Stimulated activated CD8-positive, alpha-beta memory T cell treated with anti-CD3 and anti-CD28 coated beads, Interleukin-7, amount 100 ng/mL, for 1 hour (primary cell): ENCODE data around the gene TTI1.
A peak's percentile ranks its signal among the peaks of the same experiment; 100 is the strongest.

Experiments
- DNase-seq, 2 donors: peaks; one replicate each; pipeline ENCODE4 v3.0.0-alpha.2; 2020; ENCODE audit warnings: low read depth in 2 of 2

TTI1 gene

DNA sequence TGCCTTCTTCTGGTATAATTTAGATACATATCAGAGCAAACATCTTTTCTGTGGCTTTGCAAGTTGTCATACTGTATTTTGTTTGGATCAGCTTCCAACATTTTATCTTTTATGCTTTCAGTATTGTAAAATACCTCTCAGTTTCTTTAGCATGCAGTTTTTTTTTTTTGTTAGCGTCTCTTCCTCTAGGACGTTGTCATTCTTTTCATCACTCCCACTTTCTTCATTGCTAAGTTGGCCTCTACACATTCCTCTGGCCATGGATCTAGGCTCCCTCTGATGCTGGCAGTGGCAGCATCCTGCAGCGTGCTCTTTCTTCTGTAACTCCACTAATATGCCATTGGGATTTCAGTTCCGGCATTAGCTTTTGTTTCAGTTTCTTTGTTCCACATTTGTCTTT, 22.0 kb upstream of the TTI1 start:
- no peak for DNase-seq

DNA sequence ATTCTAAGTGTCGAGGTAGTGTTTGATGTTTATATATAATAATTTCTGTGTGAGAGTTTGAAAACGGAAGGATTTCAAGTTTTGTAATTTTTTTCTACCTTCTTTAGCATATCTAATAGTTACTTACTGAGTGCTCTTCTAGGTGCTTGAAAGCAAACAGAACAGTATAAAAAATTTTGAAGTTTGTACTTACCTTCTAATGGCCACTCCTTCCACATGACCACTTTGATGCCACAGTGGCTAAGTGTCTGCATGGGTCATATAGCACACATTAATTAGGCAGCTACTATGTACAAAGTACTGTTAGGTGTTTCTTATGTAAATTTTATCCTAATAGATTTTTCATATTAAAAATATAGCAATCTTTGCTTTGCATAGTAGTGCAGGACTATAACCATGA, 21.4 kb upstream of the TTI1 start:
- no peak for DNase-seq

DNA sequence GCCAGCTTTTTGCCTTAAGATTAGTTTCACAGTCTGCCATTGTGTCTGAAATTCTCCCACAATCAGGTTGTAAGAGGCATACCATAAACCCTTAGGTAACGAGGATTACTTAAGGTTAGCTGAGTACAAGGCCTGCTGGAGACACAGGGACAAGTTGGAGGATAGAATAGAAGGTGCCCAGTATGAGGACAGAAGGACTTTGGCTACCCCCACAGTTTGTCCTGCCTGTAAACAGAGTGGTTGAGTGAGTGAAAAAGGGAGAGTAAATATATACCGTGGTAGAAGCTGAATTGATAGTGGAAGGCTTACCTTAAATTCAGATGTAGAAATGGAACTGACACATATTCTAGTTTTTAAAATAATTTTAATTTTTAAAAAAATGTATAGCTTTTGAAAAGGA, 19.6 kb upstream of the TTI1 start:
- DNase-seq = no peak

DNA sequence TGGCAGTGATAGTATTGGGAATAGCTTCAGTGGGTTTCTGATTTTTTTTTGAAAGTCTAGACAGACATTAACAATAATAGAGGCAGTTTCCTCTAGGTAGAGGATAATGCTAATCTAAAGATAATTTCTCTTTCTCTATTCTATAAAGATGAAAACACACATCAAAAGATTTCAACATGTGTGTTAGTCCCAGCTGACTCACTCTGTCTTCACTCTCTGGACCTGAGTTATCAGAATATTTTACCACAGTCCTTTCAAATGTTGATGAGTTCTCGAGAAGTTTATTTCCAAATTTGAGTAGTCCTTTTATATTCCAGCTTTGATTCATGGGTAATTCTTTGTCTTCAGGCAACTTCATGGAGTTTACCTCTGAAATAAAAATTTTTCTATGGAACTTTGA, 17.4 kb upstream of the TTI1 start:
- DNase-seq = no peak

DNA sequence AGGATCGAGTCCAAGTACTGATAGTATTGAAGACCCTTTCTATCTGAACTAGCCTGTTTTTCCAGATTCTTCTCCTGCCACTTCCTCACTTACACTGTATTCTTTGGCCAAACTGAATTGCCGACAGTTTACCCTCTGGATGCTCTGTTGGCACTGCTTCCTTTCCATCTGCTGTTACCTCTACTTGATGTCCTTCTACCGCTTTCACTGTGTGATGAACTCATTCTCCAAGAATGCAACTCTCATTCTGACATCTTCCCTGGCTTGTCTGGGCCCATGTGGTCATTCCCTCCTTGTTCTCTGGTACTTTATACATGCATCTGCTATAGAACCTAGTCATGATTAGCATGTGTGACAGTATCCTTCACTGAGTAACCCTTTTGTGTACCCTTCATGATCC, 16.5 kb upstream of the TTI1 start:
- DNase-seq = no peak

DNA sequence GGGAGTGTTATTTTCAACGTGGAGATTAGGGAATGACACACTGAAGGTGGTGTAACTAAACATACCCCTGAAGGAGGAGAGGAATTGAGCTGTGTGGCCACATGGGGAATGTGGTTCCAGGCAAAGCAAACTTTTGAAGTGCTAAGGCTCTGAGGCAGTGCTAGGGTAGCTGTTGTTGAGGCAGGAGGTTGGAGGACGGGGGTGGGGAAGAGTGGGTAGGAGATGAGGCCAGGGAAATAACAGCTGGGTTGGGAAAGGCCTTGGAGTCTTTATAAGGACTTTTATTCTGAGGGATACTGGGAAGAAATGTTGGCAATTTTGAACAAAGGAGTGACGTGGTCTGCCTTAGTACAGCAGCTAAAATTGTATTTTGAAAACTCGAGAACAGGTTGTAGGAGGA, 13.3 kb upstream of the TTI1 start:
- DNase-seq = no peak

DNA sequence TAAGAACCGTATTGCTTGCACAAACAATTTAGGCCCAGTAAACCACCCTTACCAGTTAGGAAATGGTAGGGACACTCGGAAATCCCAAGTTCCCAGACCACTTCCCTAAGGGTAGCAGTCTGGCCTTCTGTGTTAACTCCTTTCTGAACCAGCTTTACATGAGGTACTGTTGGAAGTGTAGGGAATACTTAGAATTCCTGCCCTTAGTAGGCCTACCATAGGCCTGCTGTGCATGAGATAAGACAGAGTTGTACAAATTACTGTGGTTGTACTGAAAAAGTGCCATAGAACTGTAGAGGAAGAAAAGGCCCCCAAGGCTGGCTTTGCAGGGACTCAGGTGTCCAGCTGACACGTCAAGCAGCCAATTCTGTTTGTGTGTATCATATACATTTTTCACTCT, 11.4 kb upstream of the TTI1 start:
- no peak for DNase-seq

DNA sequence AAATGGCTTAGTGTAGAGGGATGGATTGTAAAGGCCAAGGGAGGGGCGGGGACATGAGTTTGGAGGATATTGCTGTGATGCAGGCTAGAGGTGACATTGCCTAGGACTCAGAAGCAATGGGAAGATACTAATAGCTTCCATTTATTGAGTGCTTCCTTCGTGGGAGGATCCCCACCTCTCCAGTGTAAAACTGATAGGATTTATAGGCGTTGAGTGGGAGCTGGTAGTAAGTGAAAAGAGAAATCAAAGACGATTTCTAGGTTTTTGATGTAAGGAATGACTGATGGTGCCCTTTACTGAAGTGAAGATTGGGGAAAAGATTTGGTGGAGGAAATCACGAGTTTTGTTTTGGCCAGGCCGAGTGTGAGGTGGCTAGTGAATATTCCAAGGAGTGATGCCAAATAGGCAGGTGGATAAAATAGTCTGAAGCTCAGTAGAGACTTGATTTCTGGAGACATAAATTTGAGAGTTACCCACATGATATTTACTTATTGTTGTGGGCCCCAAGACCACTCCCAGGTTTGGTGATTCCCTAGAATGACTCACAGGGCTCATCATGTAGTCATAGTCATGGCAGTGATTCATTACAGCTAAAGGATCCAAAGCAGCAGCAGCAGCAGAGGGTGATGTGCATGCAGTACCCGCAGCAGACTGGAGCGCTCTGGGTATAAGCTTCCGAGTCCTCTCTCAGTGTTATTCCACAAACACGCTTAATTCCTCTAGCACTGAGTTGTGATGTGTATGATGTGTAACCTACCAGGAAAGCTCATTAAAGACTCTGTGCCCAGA, 10.4 kb upstream of the TTI1 start:
- no peak for DNase-seq

DNA sequence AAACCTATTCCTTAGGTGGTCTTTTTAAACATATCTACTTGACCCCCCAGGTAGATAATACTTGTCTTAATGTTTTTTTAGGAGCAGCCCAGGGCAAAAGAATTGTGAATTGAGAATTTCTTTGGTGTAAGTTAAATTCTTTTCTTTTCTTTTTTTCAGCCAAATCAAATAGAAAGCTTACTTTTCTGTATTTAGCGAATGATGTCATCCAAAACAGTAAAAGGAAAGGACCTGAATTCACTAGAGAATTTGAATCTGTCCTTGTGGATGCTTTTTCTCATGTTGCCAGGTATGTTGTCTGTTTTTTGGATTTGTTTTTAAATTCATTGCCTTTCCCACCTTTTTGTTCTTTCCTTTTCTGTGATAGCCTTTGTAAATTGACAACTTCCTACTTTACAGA, 7.0 kb upstream of the TTI1 start:
- DNase-seq = no peak

DNA sequence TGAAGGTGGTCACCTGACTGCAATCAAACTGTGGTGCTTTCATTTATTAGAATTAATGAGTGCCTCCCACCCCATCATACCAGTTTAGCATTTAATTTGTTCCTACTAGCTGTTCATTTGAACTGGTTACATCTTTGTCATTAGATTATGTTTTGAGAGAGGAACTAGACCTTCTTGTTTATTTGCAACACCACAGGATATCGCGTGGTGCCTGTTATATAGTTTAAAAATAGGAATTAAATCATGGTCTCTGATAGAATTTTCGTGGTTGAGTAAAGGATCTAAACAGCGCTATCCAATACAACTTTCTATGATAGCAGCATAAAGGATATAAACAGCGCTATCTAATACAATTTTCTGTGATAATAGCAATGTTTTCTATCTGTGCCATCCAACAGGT, 3.1 kb upstream of the TTI1 start:
- no peak for DNase-seq

DNA sequence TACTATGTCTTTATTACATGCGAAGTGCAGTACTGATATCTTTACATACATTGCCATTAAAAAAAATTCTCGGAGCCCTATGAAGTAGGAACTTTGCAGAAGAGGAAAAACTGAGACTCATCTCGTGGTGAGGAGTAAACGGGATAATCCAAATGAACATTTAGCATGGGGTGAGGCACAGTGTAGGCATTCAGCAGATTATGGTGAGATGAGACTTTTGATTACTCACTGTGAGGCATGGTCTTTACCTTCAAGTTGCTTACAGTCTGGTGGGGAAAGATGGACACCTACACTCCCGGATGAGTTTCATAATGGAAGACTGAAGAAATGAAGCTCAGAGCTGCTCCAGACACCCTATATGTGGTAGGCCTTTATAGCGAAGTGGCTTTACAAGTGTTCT, 1.7 kb upstream of the TTI1 start:
- no peak for DNase-seq

DNA sequence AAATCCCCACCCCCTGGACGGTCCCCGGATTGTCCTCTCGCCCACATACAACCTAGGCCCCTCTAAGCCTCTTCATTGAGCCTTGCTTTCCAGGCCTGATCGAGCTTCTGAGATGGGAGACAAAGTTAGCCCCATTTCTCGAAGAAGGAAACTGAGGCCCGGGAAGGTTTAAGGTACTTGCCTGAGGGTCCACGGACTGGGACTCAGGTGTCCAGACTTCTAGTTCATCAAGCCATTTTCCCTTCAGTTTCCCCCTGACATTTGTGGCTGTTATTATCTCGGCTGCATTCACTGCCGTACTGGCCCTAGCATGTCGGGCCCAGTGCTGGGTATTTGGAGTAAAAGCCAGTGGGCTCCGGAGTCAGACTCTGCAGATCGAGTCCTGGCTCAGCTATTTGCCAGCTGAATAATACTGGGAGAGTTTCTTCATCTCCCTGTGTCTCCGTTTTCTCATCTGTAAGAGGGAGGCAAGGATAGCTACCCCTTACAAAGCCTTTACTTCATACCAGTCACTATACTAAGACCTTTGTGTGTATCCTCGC, 923 bp upstream of the TTI1 start:
- DNase-seq = no peak

DNA sequence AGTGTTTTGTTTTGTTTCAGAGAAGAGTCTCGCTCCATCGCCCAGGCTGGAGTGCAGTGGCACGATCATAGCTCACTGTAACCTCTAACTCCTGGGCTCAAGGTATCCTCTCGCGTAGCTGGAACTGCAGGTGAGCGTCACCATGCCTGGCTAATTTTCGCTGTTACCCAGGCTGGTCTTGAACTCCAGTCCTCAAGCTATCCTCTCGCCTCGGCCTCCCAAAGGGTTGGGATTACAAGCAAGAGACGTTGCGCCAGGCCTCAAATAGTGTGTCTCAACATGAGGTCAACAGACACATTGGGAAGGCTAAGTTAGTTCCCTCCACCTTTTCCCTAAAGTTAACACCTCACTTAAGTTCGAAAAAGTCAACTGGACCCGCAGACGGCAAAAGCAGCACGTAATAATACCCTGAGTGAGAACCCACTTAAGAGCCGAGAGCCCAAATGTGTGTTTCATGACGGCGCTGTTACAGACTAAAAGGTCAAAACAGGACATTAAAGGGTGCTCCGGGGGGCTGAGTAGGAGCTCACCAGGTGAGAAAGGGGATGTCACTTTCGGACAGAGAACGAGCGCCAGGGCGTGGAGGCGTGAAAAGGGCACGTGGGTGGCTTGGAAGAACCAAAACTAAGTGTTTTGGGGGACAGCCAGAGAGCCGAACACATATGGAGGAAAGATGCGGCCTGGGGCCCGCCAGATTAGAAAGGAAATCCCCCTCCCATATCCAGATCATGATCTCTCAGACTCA, 499 bp downstream of the TTI1 start:
- DNase-seq = peak in 1 of 2 donors; percentile 22

DNA sequence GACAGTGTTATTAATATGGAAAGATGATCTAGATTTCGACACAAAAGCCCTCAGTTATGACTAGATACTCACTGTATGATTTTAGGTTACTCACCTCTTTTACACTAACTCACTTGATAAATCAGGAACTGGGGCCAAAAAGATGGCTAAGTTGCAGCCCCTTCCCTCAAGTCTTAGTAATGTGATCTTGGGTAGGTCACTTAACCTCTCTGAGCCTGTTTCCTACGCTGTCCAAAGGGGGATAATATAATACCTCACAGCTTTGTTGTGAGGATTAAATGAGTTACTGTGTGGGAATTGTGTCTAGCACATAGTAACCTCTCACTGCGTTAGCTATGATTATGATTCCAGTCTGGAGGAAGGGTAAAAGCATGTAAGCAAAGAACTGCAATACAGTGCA, 1.3 kb downstream of the TTI1 start:
- DNase-seq = no peak

DNA sequence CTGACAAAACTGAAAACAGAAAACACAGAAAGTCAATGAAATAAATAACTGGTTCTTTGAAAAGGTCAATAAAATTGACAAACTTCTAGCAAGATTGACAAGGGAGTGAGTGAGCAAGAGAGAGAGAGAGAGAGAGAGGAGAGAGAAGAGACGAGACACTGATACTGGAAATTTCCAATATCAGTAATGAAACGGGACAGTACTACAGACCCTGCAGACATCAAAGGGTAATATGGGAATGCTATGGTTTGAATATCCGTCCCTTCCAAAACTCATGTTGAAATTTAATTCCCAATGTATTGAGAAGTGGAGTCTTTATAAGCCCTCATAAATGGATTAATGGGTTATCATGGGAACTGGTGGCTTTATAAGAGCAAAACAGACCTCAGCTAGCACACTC, 3.8 kb downstream of the TTI1 start:
- no peak for DNase-seq

DNA sequence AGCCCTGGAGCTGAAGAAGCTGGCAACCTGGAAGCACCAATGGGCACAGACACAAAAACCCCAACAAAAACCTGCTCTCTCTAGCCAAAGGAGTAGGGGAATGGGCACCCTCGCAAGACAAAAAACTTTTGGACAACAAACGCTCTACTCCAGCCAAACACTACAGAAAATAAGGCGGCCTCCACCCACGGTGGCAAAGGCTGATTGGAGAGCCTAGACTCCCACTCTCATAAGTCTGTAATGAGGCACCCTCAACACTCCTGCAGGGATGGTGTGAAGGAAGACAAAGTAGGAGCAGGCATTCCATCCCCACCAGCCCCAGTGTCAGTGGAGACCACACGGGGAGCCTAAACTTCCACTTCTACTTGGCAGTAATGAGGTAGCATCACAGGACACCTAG, 8.8 kb downstream of the TTI1 start:
- DNase-seq = no peak

DNA sequence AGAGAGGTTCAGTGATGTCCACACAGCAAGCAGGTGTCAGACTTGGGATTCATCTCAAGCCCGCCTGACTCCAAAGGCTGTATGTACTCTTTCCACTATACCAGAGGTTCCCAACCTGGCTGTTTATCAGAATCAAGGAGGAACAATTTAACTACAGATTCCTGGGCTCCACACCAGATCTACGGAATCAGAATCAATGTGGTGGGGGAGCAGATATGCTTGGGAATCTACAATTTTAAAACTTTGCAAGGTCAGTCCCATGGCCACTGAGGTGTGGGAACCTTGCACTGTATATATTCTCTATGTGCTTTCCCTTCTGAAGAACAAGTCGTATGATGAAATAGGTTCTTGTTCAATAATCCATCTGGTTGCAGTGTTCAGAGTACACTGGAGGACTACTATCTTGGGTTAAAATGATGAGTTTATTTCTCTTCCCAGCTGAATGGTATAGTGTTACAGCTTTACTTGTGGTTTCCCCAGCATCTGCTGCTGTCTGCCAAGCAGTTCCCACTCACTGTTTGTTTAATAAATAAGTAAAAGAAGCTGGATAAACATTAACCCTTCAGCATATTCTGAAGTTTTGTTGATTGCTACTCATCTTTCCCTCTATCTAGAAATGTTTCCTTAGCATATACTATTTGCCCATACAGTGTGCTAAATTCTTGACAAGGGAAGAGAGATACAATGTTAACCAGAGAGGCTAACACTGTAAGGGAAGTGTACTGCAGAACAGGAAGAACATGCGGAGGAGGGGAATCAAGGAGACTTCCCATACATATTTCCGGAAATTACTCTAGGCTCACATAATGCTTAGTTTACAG, 9.9 kb downstream of the TTI1 start:
- no peak for DNase-seq

DNA sequence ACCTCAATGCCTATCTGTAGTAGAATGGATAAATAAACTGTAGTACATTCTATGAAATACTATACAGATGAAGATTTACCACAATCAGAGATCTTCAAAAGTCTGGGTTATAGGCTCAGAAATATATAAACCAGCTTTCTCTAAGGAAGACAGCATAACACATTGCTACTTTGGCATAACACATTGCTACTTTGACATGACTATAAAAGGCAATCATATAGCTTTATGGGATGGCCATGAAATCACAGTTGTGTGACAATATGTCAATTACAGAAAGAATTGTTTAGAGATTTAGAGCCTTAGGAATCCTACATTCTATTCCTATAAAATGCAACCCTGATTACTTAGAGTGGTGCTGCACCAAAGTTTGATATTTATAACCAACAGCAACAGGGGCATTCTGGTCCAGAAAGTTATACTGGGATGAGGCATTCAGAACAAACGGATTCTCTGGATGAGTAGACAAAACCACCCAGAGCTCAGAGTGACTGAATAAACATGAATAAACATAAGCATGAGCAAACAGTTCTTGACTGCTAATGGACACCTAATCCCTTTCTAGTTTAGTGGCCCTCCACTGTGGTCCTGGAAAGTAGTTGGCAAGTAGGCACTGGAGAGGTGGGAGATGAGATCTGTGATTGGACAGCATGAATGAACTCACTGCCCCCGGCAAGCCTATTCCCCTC, 12.0 kb downstream of the TTI1 start:
- DNase-seq = no peak

DNA sequence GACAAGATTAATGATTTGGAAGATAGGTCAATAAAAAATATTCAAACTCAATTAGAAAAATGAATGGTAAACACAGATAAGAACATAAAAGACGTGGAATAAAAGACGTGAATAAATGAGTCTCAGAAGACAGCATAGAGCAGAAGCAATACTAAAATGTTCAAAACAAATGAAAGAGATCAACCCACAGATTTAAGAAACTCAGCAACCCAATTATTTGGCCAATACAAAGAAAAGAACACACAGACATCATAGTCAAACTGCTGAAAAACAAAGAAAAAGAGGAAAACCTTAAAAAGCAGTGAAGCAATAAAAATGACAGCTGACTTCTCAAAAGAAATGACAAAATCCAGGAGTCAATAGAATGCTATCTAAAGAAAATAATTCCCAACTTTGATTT, 14.9 kb downstream of the TTI1 start:
- DNase-seq = no peak

DNA sequence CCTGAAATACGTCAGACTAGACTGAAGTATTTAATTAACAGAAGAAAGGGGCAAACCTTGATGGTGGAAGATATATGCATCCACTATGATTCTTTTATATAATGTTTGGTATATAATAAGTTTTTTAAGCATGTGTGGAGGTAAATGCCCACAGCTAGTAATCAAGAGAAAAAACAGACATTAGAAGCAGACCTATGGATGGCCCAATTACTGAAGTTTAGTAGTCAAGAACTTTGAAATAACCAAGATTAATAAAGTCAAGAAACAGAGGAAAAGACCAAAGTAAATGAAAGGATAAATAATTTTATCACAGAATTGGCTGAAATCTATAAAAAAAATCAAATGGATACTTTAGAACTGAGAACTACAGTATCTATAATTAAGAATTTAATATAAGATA, 15.3 kb downstream of the TTI1 start:
- DNase-seq = no peak

DNA sequence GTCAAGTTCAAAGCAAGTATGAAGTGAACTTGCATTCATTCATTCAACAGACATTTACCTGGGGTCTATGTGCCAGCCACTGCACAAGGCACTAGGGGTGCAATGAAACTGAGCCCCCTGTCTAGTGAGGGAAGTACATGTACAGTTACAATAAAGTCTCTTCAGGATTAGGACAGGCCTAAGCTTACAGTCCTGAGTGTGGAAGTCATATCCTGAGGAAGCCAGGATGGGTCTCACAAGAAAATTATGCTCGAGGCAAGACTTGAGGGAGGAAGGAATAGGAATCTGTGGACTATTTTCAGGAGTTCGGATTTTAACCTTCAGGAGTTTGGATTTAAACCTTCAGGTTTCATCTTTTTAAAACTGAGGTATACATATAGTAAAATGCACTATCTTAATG, 19.4 kb downstream of the TTI1 start:
- DNase-seq = no peak

DNA sequence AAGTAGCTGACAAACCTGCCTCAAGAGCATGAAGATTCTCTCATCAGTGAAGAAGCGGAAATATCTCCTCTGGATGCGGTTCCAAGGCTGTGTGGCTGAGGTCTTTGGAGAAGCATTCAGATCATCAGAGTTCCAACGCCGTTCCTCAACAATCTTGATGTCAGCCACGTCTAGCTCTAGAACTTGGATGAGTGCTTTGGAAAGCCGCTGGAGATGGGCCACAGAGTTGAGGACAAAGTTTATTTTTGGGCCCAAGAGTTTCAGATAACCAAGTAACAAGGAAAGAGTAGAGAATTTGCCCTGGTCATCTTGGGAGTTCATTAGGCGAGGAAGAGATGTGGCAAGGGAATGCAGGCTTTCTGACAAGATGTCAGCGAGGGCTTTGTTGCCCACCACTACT, 20.9 kb downstream of the TTI1 start:
- DNase-seq = no peak
